Hepatocyte (in vitro differentiated cells): ENCODE measurements around the gene HID1. TPM values are rescaled to one million over a fixed set of nuclear protein-coding genes. Genes with fewer than 3 reads are reported as not detected.
"Not testable (repeated sequence)": the region's sequence is repeated elsewhere in the genome, so short reads cannot be mapped to it uniquely, and the experiment has no call there.

ENCODE experiments used
- DNase-seq: peaks from one replicate; pipeline ENCODE4 v3.0.0-alpha.2; 2016; ENCODE audit warnings: low spot score
- H2AFZ ChIP-seq: fragments of 200-600 bp; sonication (generic); 2 replicates; pipeline ENCODE4 v1.6.0; 2016; ENCODE audit warnings: antibody characterized with exemption, mild to moderate bottlenecking
- H3K27ac ChIP-seq: fragments of 200-600 bp; sonication (generic); 2 replicates; pipeline ENCODE4 v1.5.1; 2016; ENCODE audit warnings: mild to moderate bottlenecking
- H3K27me3 ChIP-seq: fragments of 200-600 bp; sonication (generic); 2 replicates; pipeline ENCODE4 v1.6.1; 2016
- H3K36me3 ChIP-seq: fragments of 200-600 bp; sonication (generic); replicated peaks from 2 replicates; pipeline ENCODE4 v1.5.1; 2016; ENCODE audit warnings: low read depth; ENCODE audit not compliant: insufficient read depth
- H3K4me1 ChIP-seq: fragments of 200-600 bp; sonication (generic); 2 replicates; pipeline ENCODE4 v1.5.1; 2016; ENCODE audit warnings: mild to moderate bottlenecking, moderate library complexity; ENCODE audit not compliant: insufficient read depth
- H3K4me2 ChIP-seq: fragments of 200-600 bp; sonication (generic); 2 replicates; pipeline ENCODE4 v1.6.0; 2016
- H3K4me3 ChIP-seq: fragments of 200-600 bp; sonication (generic); 2 replicates; pipeline ENCODE4 v1.5.1; 2016; ENCODE audit warnings: mild to moderate bottlenecking
- H3K79me2 ChIP-seq: fragments of 200-600 bp; sonication (generic); 2 replicates; pipeline ENCODE4 v1.6.0; 2017; ENCODE audit warnings: mild to moderate bottlenecking
- H3K9me2 ChIP-seq: fragments of 200-600 bp; sonication (generic); replicated peaks from 2 replicates; pipeline ENCODE4 v1.6.0; 2017; ENCODE audit warnings: mild to moderate bottlenecking; ENCODE audit not compliant: insufficient read depth
- H3K9me3 ChIP-seq: fragments of 200-600 bp; sonication (generic); 2 replicates; pipeline ENCODE4 v1.5.1; 2016; ENCODE audit warnings: low read depth, mild to moderate bottlenecking
- H4K20me1 ChIP-seq: fragments of 200-600 bp; sonication (generic); 2 replicates; pipeline ENCODE4 v1.6.0; 2016; ENCODE audit warnings: mild to moderate bottlenecking; ENCODE audit not compliant: insufficient read depth, poor library complexity, severe bottlenecking
- CTCF ChIP-seq: fragments of 200-600 bp; sonication (generic); IDR thresholded peaks from 2 replicates; pipeline ENCODE4 v1.5.1; 2016; ENCODE audit warnings: antibody characterized with exemption, mild to moderate bottlenecking; ENCODE audit not compliant: poor library complexity
- EZH2 ChIP-seq: fragments of 200-600 bp; sonication (generic); IDR thresholded peaks from 2 replicates; pipeline ENCODE4 v1.6.1; 2016; ENCODE audit warnings: antibody characterized with exemption, mild to moderate bottlenecking, borderline replicate concordance
- EZH2phosphoT487 ChIP-seq: fragments of 200-600 bp; sonication (generic); IDR thresholded peaks from one replicate; pipeline ENCODE4 v1.6.1; 2018; ENCODE audit warnings: antibody characterized with exemption, mild to moderate bottlenecking, low read depth, moderate library complexity; ENCODE audit not compliant: unreplicated experiment, severe bottlenecking
- WGBS: methylation state at CpG from one replicate; pipeline ENCODE4 v1.1.6; 2016; ENCODE audit warnings: low lambda C conversion rate; ENCODE audit errors: missing lambda C conversion rate; 5-methylcytosine and 5-hydroxymethylcytosine counted together
- polyA plus RNA-seq: library from polyadenylated mRNA; unstranded; fragments of >200 nt; fragmentation: Nextera tagmentation; extraction: Ambion mirVana; gene quantifications from 2 replicates; pipeline ENCODE4 v1.2.1, GENCODE V29; 2016
- total RNA-seq: library from RNA; depleted of rRNA; stranded (reverse); fragments of >200 nt; gene quantifications from 2 replicates; pipeline ENCODE4 v1.2.3, GENCODE V29; 2014

HID1 gene
- total and polyA plus RNA-seq, 2 experiments from 2014 or later = 15.3 to 43.4 TPM

- no peak overlapping the region for H3K4me3 ChIP-seq
- peaks cover 8% of the 10 kb centered on the region for H3K4me1 ChIP-seq
- H3K4me2 ChIP-seq = no peak overlapping the region
- H3K27ac ChIP-seq = no peak overlapping the region
- DNase-seq = no peak
- H3K79me2 ChIP-seq = no peaks in the 10 kb centered on the region
- H2AFZ ChIP-seq = no peak overlapping the region
- TF ChIP-seq EZH2phosphoT487 = no peak
- no peak for TF ChIP-seq CTCF
- no peak for TF ChIP-seq EZH2
- H3K9me2 ChIP-seq = no peaks in the 10 kb centered on the region
- 96% methylated on average over 13 of the region's 13 CpGs for WGBS
- H3K36me3 ChIP-seq = no peaks in the 10 kb centered on the region
- H4K20me1 ChIP-seq = no peaks in the 10 kb centered on the region
- H3K27me3 ChIP-seq = no peaks in the 10 kb centered on the region
- H3K9me3 ChIP-seq = no peaks in the 10 kb centered on the region
Observed at GRCh38 chr17:74916136-74916850, 56.3 kb downstream of the HID1 start.

- not testable (repeated sequence) for H3K79me2 ChIP-seq, H3K4me2 ChIP-seq, H2AFZ ChIP-seq, H3K9me3 ChIP-seq, H3K27me3 ChIP-seq, H3K4me3 ChIP-seq, DNase-seq, H3K36me3 ChIP-seq, H3K9me2 ChIP-seq, H4K20me1 ChIP-seq
- Histone ChIP-seq H3K27ac (peak overlapping the region; percentile 87), H3K4me1 (peaks cover 17% of the 10 kb centered on the region)
- WGBS = 54% methylated on average over 8 of the region's 8 CpGs
Observed at GRCh38 chr17:74911423-74911822, 61.1 kb downstream of the HID1 start.

GRCh38 chr17:74909097-74909496, 63.5 kb downstream of the HID1 start:
- not testable (repeated sequence) for DNase-seq, H2AFZ ChIP-seq, H3K9me2 ChIP-seq, H3K27ac ChIP-seq, H3K9me3 ChIP-seq, H3K4me2 ChIP-seq, H3K36me3 ChIP-seq, H3K79me2 ChIP-seq, H4K20me1 ChIP-seq, H3K4me3 ChIP-seq, H3K27me3 ChIP-seq
- H3K4me1 ChIP-seq = peaks cover 17% of the 10 kb centered on the region
- 61% methylated on average over 4 of the region's 4 CpGs for WGBS

GRCh38 chr17:74907012-74907411, 65.5 kb downstream of the HID1 start:
- no peaks in the 10 kb centered on the region for H3K9me2 ChIP-seq
- TF ChIP-seq EZH2phosphoT487 (no peak), EZH2 (no peak), CTCF (no peak)
- no peaks in the 10 kb centered on the region for H3K79me2 ChIP-seq
- H2AFZ ChIP-seq = no peak overlapping the region
- peaks cover 13% of the 10 kb centered on the region for H3K4me1 ChIP-seq
- WGBS = 97% methylated on average over 23 of the region's 34 CpGs
- H3K27me3 ChIP-seq = no peaks in the 10 kb centered on the region
- H3K9me3 ChIP-seq = no peaks in the 10 kb centered on the region
- no peaks in the 10 kb centered on the region for H4K20me1 ChIP-seq
- no peak overlapping the region for H3K4me2 ChIP-seq
- H3K36me3 ChIP-seq = no peaks in the 10 kb centered on the region
- no peak overlapping the region for H3K4me3 ChIP-seq
- H3K27ac ChIP-seq = no peak overlapping the region
- DNase-seq = no peak

- not testable (repeated sequence) for H3K27ac ChIP-seq, H3K9me2 ChIP-seq, DNase-seq, H3K4me1 ChIP-seq, H2AFZ ChIP-seq, H4K20me1 ChIP-seq, H3K4me3 ChIP-seq, H3K4me2 ChIP-seq, H3K27me3 ChIP-seq, H3K79me2 ChIP-seq, H3K9me3 ChIP-seq, H3K36me3 ChIP-seq
- 84% methylated on average over 6 of the region's 6 CpGs for WGBS
Observed at GRCh38 chr17:74906214-74906793, 66.3 kb downstream of the HID1 start.
